CD4-positive, alpha-beta T cell treated with Interleukin-15 for 1 hour (primary cell): ENCODE data around the gene TRABD2A.

ENCODE experiments used
- DNase-seq: peaks from one replicate; pipeline ENCODE4 v3.0.0-alpha.2; 2020

The TRABD2A gene

GRCh38 chr2:84904151-84904550 is 23.3 kb upstream of the TRABD2A start:
- DNase-seq: no peak

- no peak for DNase-seq
These were observed 21.6 kb upstream of the TRABD2A start for GRCh38 chr2:84902526-84902925.

GRCh38 chr2:84901593-84902120 is 20.8 kb upstream of the TRABD2A start:
- DNase-seq: no peak

- DNase-seq: no peak
These were observed 20.1 kb upstream of the TRABD2A start for GRCh38 chr2:84900971-84901370.

GRCh38 chr2:84899304-84900204 is 18.7 kb upstream of the TRABD2A start:
- no peak for DNase-seq

GRCh38 chr2:84897773-84898172 is 16.9 kb upstream of the TRABD2A start:
- no peak for DNase-seq

- DNase-seq: no peak
These were observed 15.7 kb upstream of the TRABD2A start for GRCh38 chr2:84896567-84896966.

GRCh38 chr2:84894758-84895520 is 14.1 kb upstream of the TRABD2A start:
- no peak for DNase-seq

GRCh38 chr2:84894131-84894586 is 13.3 kb upstream of the TRABD2A start:
- no peak for DNase-seq

GRCh38 chr2:84891355-84892010 is 10.6 kb upstream of the TRABD2A start:
- DNase-seq: no peak

GRCh38 chr2:84889332-84889731 is 8.4 kb upstream of the TRABD2A start:
- no peak for DNase-seq

GRCh38 chr2:84888401-84889276 is 7.8 kb upstream of the TRABD2A start:
- peak; percentile 77 for DNase-seq

GRCh38 chr2:84886791-84887190 is 5.9 kb upstream of the TRABD2A start:
- no peak for DNase-seq

- no peak for DNase-seq
These were observed 4.2 kb upstream of the TRABD2A start for GRCh38 chr2:84885111-84885510.

GRCh38 chr2:84884449-84884848 is 3.6 kb upstream of the TRABD2A start:
- no peak for DNase-seq

- no peak for DNase-seq
These were observed 2.1 kb upstream of the TRABD2A start for GRCh38 chr2:84882775-84883550.

GRCh38 chr2:84882414-84882738 is 1.5 kb upstream of the TRABD2A start:
- DNase-seq: no peak

- DNase-seq: peak; percentile 86
These were observed 913 bp upstream of the TRABD2A start for GRCh38 chr2:84881581-84882413.

- DNase-seq: no peak
These were observed 564 bp downstream of the TRABD2A start for GRCh38 chr2:84880395-84880644.

- DNase-seq: peak; percentile 55
These were observed 1.1 kb downstream of the TRABD2A start for GRCh38 chr2:84879584-84880394.
